Uterus (tissue), 2 donors: Measurements from ENCODE around the gene HIVEP3.

ENCODE experiments used
- POLR2A ChIP-seq, 2 donors: fragments of 450-650 bp; IDR thresholded peaks; one replicate each; pipeline ENCODE4 v1.6.1; 2016; ENCODE audit warnings: antibody characterized with exemption in 2 of 2, mild to moderate bottlenecking in 1 of 2, moderate library complexity in 1 of 2
- TF ChIP-seq, protein P1 (sequence below), 4 experiments: fragments of 200-600 bp in 2 of 4; fragments of 450-650 bp in 2 of 4; sonication (generic) in 2 of 4; IDR thresholded peaks; one replicate each; pipeline ENCODE4 v1.5.1; 2016 to 2019; ENCODE audit warnings: antibody characterized with exemption in 4 of 4, mild to moderate bottlenecking in 2 of 4, moderate library complexity in 1 of 4

DNA sequence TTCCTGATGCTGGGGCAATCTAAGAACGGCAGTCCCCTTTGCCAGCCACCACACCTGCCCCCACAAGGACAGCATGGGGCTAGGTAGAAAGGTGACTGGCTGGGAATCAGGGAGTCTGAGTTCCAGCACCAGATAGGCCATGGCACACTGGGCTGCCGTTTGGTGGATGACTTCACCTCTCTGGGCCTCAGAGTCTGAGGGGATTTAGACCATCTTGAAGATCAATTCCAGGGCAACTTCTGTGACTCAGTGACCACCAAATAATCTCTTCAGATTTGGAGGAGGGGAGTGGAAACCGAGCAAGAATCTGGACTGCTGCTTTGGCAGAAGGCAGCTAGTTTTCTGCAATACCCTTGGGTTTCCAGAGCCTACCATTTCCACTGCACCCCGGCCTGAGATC is 342.1 kb downstream of the HIVEP3 start:
- TF ChIP-seq, protein P1, sequence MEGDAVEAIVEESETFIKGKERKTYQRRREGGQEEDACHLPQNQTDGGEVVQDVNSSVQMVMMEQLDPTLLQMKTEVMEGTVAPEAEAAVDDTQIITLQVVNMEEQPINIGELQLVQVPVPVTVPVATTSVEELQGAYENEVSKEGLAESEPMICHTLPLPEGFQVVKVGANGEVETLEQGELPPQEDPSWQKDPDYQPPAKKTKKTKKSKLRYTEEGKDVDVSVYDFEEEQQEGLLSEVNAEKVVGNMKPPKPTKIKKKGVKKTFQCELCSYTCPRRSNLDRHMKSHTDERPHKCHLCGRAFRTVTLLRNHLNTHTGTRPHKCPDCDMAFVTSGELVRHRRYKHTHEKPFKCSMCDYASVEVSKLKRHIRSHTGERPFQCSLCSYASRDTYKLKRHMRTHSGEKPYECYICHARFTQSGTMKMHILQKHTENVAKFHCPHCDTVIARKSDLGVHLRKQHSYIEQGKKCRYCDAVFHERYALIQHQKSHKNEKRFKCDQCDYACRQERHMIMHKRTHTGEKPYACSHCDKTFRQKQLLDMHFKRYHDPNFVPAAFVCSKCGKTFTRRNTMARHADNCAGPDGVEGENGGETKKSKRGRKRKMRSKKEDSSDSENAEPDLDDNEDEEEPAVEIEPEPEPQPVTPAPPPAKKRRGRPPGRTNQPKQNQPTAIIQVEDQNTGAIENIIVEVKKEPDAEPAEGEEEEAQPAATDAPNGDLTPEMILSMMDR (IDR thresholded peaks at IDR 0.05): no peak
- no peak for TF ChIP-seq POLR2A (IDR thresholded peaks at IDR 0.05)
